Muscle layer of duodenum (tissue), 2 donors: Measurements from ENCODE around the gene USP3.

Experiments
- H3K27ac ChIP-seq: one replicate; pipeline ENCODE4 v1.7.0; 2013; ENCODE audit warnings: mild to moderate bottlenecking, low read length
- H3K27me3 ChIP-seq: one replicate; pipeline ENCODE4 v1.7.0; 2013; ENCODE audit warnings: low read depth, mild to moderate bottlenecking, control low read depth, low read length
- H3K36me3 ChIP-seq, 2 donors: one replicate each; pipeline ENCODE4 v1.7.0; 2013; ENCODE audit warnings: low read length in 2 of 2, control low read depth in 1 of 2, mild to moderate bottlenecking in 1 of 2; ENCODE audit not compliant: insufficient read depth in 2 of 2, control insufficient read depth in 1 of 2
- H3K4me1 ChIP-seq, 2 donors: one replicate each; pipeline ENCODE4 v1.7.0; 2013; ENCODE audit warnings: low read length in 2 of 2, mild to moderate bottlenecking in 2 of 2, control low read depth in 1 of 2, moderate library complexity in 1 of 2; ENCODE audit not compliant: insufficient read depth in 2 of 2, control insufficient read depth in 1 of 2
- H3K4me3 ChIP-seq, 2 donors: one replicate each; pipeline ENCODE4 v1.7.0; 2013; ENCODE audit warnings: low read length in 2 of 2, low read depth in 1 of 2, mild to moderate bottlenecking in 1 of 2
- H3K9me3 ChIP-seq, 2 donors: one replicate each; pipeline ENCODE4 v1.7.0; 2013; ENCODE audit warnings: low read length in 2 of 2, control low read depth in 1 of 2, mild to moderate bottlenecking in 1 of 2; ENCODE audit not compliant: control insufficient read depth in 1 of 2
- donor health status: healthy.

Gene USP3

DNA sequence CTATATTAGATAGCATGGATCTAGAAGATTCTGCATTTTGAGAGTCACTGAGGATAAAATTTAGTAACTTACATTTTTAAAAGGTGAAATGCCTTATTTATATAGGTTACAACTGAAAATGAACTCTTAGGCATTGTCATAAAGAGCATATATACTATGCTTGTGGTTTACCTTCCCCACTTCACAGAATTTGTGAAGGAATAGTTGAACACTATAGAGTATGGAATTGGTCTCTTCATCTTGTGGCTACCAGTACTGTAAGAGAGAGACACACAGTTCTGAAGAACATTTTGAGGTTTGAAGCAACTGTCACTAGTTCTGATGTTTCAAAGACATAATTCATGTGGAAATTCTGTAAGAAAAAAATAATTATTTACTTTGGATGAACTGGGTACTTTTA is 51.1 kb downstream of the USP3 start:
- peaks cover 9 to 13% of the 10 kb centered on the region in 2 donors for H3K36me3 ChIP-seq
- no peak overlapping the region for H3K27ac ChIP-seq
- H3K9me3 ChIP-seq, result no peaks in the 10 kb centered on the region
- no peaks in the 10 kb centered on the region for H3K27me3 ChIP-seq
- no peak overlapping the region for H3K4me3 ChIP-seq
- peaks cover 12 to 22% of the 10 kb centered on the region in 2 donors for H3K4me1 ChIP-seq

GRCh38 chr15:63556246-63556645 is 51.9 kb downstream of the USP3 start:
- peaks cover 16 to 20% of the 10 kb centered on the region in 2 donors for H3K36me3 ChIP-seq
- H3K4me3 ChIP-seq, result no peak overlapping the region
- peaks cover 12 to 22% of the 10 kb centered on the region in 2 donors for H3K4me1 ChIP-seq
- no peak overlapping the region for H3K27ac ChIP-seq
- no peaks in the 10 kb centered on the region for H3K27me3 ChIP-seq
- H3K9me3 ChIP-seq, result no peaks in the 10 kb centered on the region

- H3K4me1 ChIP-seq, result peaks cover 12 to 22% of the 10 kb centered on the region in 2 donors
- peaks cover 20 to 24% of the 10 kb centered on the region in 2 donors for H3K36me3 ChIP-seq
- no peaks in the 10 kb centered on the region for H3K27me3 ChIP-seq
- H3K27ac ChIP-seq, result no peak overlapping the region
- H3K4me3 ChIP-seq, result no peak overlapping the region
- no peaks in the 10 kb centered on the region for H3K9me3 ChIP-seq
Measured at GRCh38 chr15:63556736-63557135, 52.3 kb downstream of the USP3 start.

- H3K9me3 ChIP-seq, result no peaks in the 10 kb centered on the region
- no peaks in the 10 kb centered on the region for H3K4me1 ChIP-seq
- H3K4me3 ChIP-seq, result no peak overlapping the region
- no peaks in the 10 kb centered on the region for H3K27me3 ChIP-seq
- peaks cover 27 to 39% of the 10 kb centered on the region in 2 donors for H3K36me3 ChIP-seq
- H3K27ac ChIP-seq, result no peak overlapping the region
Measured at GRCh38 chr15:63559753-63560152, 55.4 kb downstream of the USP3 start.

DNA sequence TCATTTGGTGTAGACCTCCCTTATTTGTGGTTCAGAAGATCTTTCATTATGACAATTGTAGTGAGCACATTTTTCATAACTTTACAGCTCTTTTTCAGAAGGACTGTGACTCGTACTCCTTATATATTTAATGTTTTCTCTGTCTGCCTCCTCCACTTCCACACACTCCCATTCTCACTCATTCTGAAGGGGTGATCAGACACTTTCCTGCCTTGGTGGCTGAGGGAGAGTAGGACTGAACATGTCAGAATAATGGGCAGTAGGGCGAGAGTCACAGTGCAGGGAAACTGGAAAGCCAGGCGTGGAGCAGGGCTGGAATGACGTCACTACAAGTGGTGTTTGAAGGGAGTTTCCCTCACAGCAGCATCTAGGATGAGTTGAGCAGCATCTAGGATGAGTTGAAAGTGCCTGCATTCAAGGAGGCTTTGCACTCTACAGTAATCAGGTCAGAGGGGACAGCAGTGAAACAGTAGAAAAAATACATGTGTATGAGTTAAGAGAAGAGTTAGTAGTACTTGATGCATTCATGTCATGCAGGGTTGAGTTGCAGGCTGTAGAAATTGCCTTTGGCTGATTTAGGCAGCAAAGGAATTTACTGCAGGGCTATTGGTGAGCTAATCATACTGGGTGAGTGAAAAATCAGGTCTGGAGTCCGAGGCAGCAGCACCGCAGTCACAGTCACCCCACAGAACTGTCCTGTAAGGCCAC is 56.5 kb downstream of the USP3 start:
- peaks cover 35 to 50% of the 10 kb centered on the region in 2 donors for H3K36me3 ChIP-seq
- no peak overlapping the region for H3K4me3 ChIP-seq
- H3K9me3 ChIP-seq, result no peaks in the 10 kb centered on the region
- no peaks in the 10 kb centered on the region for H3K27me3 ChIP-seq
- H3K4me1 ChIP-seq, result no peaks in the 10 kb centered on the region
- H3K27ac ChIP-seq, result no peak overlapping the region

GRCh38 chr15:63564093-63564492 is 59.7 kb downstream of the USP3 start:
- Histone ChIP-seq H3K27me3 (no peaks in the 10 kb centered on the region), H3K9me3 (no peaks in the 10 kb centered on the region), H3K4me3 (no peak overlapping the region), H3K4me1 (no peaks in the 10 kb centered on the region), H3K27ac (no peak overlapping the region), H3K36me3 (peaks cover 37 to 48% of the 10 kb centered on the region in 2 donors)

DNA sequence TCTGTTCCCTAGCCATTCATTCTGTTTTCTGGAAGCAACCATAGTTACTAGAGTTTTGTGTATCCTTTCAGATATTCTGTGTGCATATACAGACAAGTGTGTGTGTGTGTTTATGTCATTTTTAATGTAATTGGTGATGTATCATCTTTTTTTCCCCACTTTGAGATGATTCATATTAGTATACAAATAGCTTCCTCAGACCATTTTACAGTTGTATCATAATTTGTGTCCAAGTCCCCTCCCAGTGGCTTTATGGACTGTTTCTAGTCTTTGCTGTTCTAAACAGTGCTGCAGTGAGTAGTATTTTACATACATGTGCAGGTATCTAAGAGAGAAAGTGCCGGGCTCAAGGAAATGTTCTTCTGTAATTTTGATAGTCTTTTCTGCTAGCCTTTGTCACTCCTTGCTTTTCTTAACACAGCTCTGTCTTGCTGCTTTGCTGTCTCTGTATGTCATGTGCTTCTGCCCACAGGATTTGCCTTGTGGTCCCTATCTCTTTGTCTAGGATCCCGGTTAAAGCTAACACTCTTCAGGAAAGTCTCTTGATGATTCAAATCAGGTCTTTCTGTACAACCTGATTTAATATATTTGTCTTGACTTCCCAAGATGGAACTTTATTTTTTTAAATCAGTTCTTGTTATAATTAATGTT is 61.3 kb downstream of the USP3 start:
- Histone ChIP-seq H3K36me3 (peaks cover 45 to 46% of the 10 kb centered on the region in 2 donors), H3K27me3 (no peaks in the 10 kb centered on the region), H3K27ac (no peak overlapping the region), H3K4me1 (no peaks in the 10 kb centered on the region), H3K4me3 (no peak overlapping the region), H3K9me3 (no peaks in the 10 kb centered on the region)

GRCh38 chr15:63572749-63573464 is 68.5 kb downstream of the USP3 start:
- no peaks in the 10 kb centered on the region for H3K4me1 ChIP-seq
- H3K27ac ChIP-seq, result no peak overlapping the region
- H3K4me3 ChIP-seq, result no peak overlapping the region
- H3K36me3 ChIP-seq, result peaks cover 23 to 33% of the 10 kb centered on the region in 2 donors
- H3K9me3 ChIP-seq, result no peaks in the 10 kb centered on the region
- H3K27me3 ChIP-seq, result no peaks in the 10 kb centered on the region

GRCh38 chr15:63573533-63573932 is 69.1 kb downstream of the USP3 start:
- no peak overlapping the region for H3K4me3 ChIP-seq
- H3K27me3 ChIP-seq, result no peaks in the 10 kb centered on the region
- no peaks in the 10 kb centered on the region for H3K9me3 ChIP-seq
- H3K36me3 ChIP-seq, result peaks cover 22 to 33% of the 10 kb centered on the region in 2 donors
- H3K27ac ChIP-seq, result no peak overlapping the region
- no peaks in the 10 kb centered on the region for H3K4me1 ChIP-seq

- Histone ChIP-seq H3K4me3 (no peak overlapping the region), H3K27me3 (no peaks in the 10 kb centered on the region), H3K4me1 (no peaks in the 10 kb centered on the region), H3K27ac (no peak overlapping the region), H3K9me3 (no peaks in the 10 kb centered on the region), H3K36me3 (peaks cover 14 to 28% of the 10 kb centered on the region in 2 donors)
Measured at GRCh38 chr15:63575312-63575711, 70.9 kb downstream of the USP3 start.

DNA sequence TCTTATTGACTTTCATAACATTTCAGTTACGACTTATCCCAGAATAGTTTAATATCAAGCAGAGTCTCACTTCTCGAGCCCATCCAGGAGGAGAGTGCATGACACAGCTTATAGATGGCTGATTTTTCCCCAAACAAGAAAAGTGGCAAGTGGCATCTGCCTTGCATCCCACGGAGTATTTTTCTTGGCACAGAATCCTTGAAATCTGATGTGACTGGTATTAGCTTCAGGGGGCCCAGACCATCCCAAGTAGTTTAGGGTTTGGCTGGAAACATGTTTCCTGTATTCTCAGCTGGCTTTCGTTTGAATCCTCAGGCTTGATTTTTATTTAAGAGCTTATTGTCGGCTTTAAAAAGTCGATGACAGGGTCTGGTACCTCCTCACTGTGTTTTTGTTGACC is 72.0 kb downstream of the USP3 start:
- H3K36me3 ChIP-seq, result peaks cover 14 to 20% of the 10 kb centered on the region in 2 donors

More for the DNA sequence above, 72.0 kb downstream of the USP3 start:
- no peaks in the 10 kb centered on the region for H3K4me1 ChIP-seq
- no peak overlapping the region for H3K27ac ChIP-seq
- H3K27me3 ChIP-seq, result no peaks in the 10 kb centered on the region
- H3K9me3 ChIP-seq, result no peaks in the 10 kb centered on the region
- H3K4me3 ChIP-seq, result no peak overlapping the region
